GM12878 (cell line): ENCODE results near the gene ACHE. TPM values are rescaled to one million over a fixed set of nuclear protein-coding genes. Genes with fewer than 3 reads are reported as not detected.

ENCODE experiments used
- ATAC-seq: fragments of 200-7000 bp; cut with Tn5 transposase; 3 replicates; pipeline ENCODE4 v1.9.1; 2020; ENCODE audit warnings: mild to moderate bottlenecking, moderate library complexity
- BruUV-seq: library from RNA; stranded (reverse); fragments of 400-500 nt; replicated peaks from 2 replicates; lab custom pipeline; 2021; lab: Mats Ljungman, UMichigan
- CTCF ChIA-PET: fragments of 300-600 bp; sonication (Branson Sonifier 250); formaldehyde crosslinking; extraction: SDS; loops from one replicate; lab custom pipeline; 2021; ENCODE audit warnings: inconsistent platforms; lab: Yijun Ruan, JAX
- POLR2A ChIA-PET: fragments of 350-600 bp; formaldehyde crosslinking; extraction: SDS; loops from one replicate; lab custom pipeline; 2021; ENCODE audit warnings: inconsistent platforms; lab: Charles Lee
- RAD21 ChIA-PET: fragments of 300-600 bp; sonication (Branson Sonifier 250); formaldehyde crosslinking; loops from one replicate; lab custom pipeline; 2023; ENCODE audit warnings: antibody characterized with exemption; ENCODE audit not compliant: unreplicated experiment; lab: Charles Lee
- SMC1A ChIA-PET: fragments of 300-600 bp; sonication (Branson Sonifier 250); formaldehyde crosslinking; loops from one replicate; lab custom pipeline; 2023; ENCODE audit not compliant: unreplicated experiment, uncharacterized antibody; lab: Charles Lee
- DNase-seq: peaks from one replicate; pipeline ENCODE4 v3.0.0-alpha.2; 2011; ENCODE audit warnings: low read depth, low spot score
- FAIRE-seq: peaks from 3 replicates; lab custom pipeline; 2011; peaks lifted over from hg19 to GRCh38; lab: Jason Lieb, UNC
- H2AFZ ChIP-seq: 2 replicates; pipeline ENCODE4 v1.6.0; 2011; ENCODE audit warnings: low read depth, low read length, control low read depth; ENCODE audit not compliant: control insufficient read depth
- H3K27ac ChIP-seq: 2 replicates; pipeline ENCODE4 v1.5.1; 2011; ENCODE audit warnings: control low read depth; ENCODE audit not compliant: control insufficient read depth, insufficient read depth
- H3K27me3 ChIP-seq, 2 experiments: replicated peaks in 1 of 2; 2 replicates each; pipeline versions ENCODE4 v1.6.0 to v1.6.1; 2011; ENCODE audit warnings: low read length in 1 of 2; ENCODE audit not compliant: control insufficient read depth in 2 of 2, insufficient read depth in 2 of 2
- H3K36me3 ChIP-seq, 2 experiments: 2 replicates each; pipeline ENCODE4 v1.5.1; 2011; ENCODE audit warnings: low read length in 1 of 2; ENCODE audit not compliant: control insufficient read depth in 2 of 2, insufficient read depth in 2 of 2
- H3K4me1 ChIP-seq: 2 replicates; pipeline ENCODE4 v1.6.1; 2011; ENCODE audit warnings: mild to moderate bottlenecking, low read length, moderate library complexity, mixed read lengths; ENCODE audit not compliant: control insufficient read depth, insufficient read depth
- H3K4me2 ChIP-seq: 2 replicates; pipeline ENCODE4 v1.6.0; 2011; ENCODE audit warnings: control low read depth; ENCODE audit not compliant: control insufficient read depth, insufficient read depth
- H3K4me3 ChIP-seq: fragments of 200-600 bp; sonication (generic); 2 replicates; pipeline ENCODE4 v1.5.1; 2016
- H3K79me2 ChIP-seq: 2 replicates; pipeline ENCODE4 v1.6.0; 2011; ENCODE audit warnings: low read length; ENCODE audit not compliant: control insufficient read depth, insufficient read depth
- H3K9ac ChIP-seq: 2 replicates; pipeline ENCODE4 v1.8.0; 2011; ENCODE audit warnings: low read length, control low read depth, mixed read lengths; ENCODE audit not compliant: control insufficient read depth, insufficient read depth
- H3K9me3 ChIP-seq: replicated peaks from 3 replicates; pipeline ENCODE4 v1.5.1; 2011; ENCODE audit warnings: mild to moderate bottlenecking, low read length; ENCODE audit not compliant: control insufficient read depth, insufficient read depth
- H4K20me1 ChIP-seq: 2 replicates; pipeline ENCODE4 v1.6.0; 2011; ENCODE audit not compliant: control insufficient read depth, insufficient read depth
- BRCA1 ChIP-seq: IDR thresholded peaks from 2 replicates; pipeline ENCODE4 v1.6.1; 2011; ENCODE audit warnings: low read depth, low read length, improper control_type of control experiment
- CBX3 ChIP-seq: fragments of 200-600 bp; sonication (generic); IDR thresholded peaks from 2 replicates; pipeline ENCODE4 v1.6.1; 2016; ENCODE audit warnings: low read depth, borderline replicate concordance
- EED ChIP-seq: sonication (generic); IDR thresholded peaks from 2 replicates; pipeline ENCODE4 v1.6.1; 2016; ENCODE audit warnings: antibody characterized with exemption, low read depth
- EZH2 ChIP-seq: IDR thresholded peaks from 2 replicates; pipeline ENCODE4 v1.6.1; 2012; ENCODE audit warnings: low read depth, mild to moderate bottlenecking, control low read depth, inconsistent platforms, low read length, borderline replicate concordance; ENCODE audit not compliant: control insufficient read depth
- GABPA ChIP-seq: IDR thresholded peaks from 2 replicates; pipeline ENCODE4 v1.6.1; 2014; ENCODE audit warnings: antibody characterized with exemption, low read depth, mild to moderate bottlenecking, inconsistent platforms
- MYB ChIP-seq: fragments of 150-350 bp; IDR thresholded peaks from 2 replicates; pipeline ENCODE4 v1.6.1; 2014; ENCODE audit warnings: mild to moderate bottlenecking, low read depth, low read length, borderline replicate concordance
- NR2C1 ChIP-seq: fragments of 450-650 bp; IDR thresholded peaks from 2 replicates; pipeline ENCODE4 v1.6.1; 2017; ENCODE audit warnings: antibody characterized with exemption, mild to moderate bottlenecking, moderate library complexity
- POU2F2 ChIP-seq: IDR thresholded peaks from 3 replicates; pipeline ENCODE4 v1.6.1; 2011; ENCODE audit warnings: low read depth, mild to moderate bottlenecking, low read length, borderline replicate concordance
- RFX5 ChIP-seq: IDR thresholded peaks from 2 replicates; pipeline ENCODE4 v1.6.1; 2011; ENCODE audit warnings: low read depth, low read length, improper control_type of control experiment
- SIN3A ChIP-seq: IDR thresholded peaks from 2 replicates; pipeline ENCODE4 v1.6.1; 2012; ENCODE audit warnings: low read depth, low read length, improper control_type of control experiment
- SREBF1 ChIP-seq: IDR thresholded peaks from 2 replicates; pipeline ENCODE4 v1.6.1; 2012; ENCODE audit warnings: mild to moderate bottlenecking, low read length
- WGBS: methylation state at CpG from one replicate; pipeline ENCODE4 v1.1.6; 2016; ENCODE audit warnings: low lambda C conversion rate; ENCODE audit not compliant: insufficient replicate concordance, insufficient coverage; ENCODE audit errors: missing lambda C conversion rate; 5-methylcytosine and 5-hydroxymethylcytosine counted together
- in situ Hi-C: fragments of 300-500 bp; cut with MboI; formaldehyde crosslinking; loops from 9 replicates; pipeline ENCODE4 v1.14.3; 2018; ENCODE audit warnings: mixed read lengths
- intact Hi-C: fragments of 100-400 bp; cut with micrococcal nuclease; formaldehyde crosslinking; loops from one replicate; pipeline ENCODE4 v1.14.2; 2022; ENCODE audit not compliant: unreplicated experiment
- polyA plus RNA-seq, 11 experiments: library from polyadenylated mRNA; depleted of rRNA in 4 of 11; unstranded in 6 of 11; stranded (reverse) in 5 of 11; fragments of >200 nt; fragmentation: Nextera tagmentation in 4 of 11; fragmentation: Illumina TruSeq in 1 of 11; extraction: Ambion mirVana in 4 of 11; extraction: Trizol in 1 of 11; gene quantifications; 1 replicate in 1 of 11; 2 replicates in 10 of 11; pipeline versions ENCODE4 v1.2.1 to v1.2.3, GENCODE V29; 2011 to 2016; ENCODE audit warnings: inconsistent platforms in 2 of 11, missing spikeins in 2 of 11, low read depth in 1 of 11
- total RNA-seq, 4 experiments: library from RNA; depleted of rRNA in 3 of 4; stranded (reverse); fragments of >200 nt in 3 of 4; fragmentation: Illumina TruSeq in 1 of 4; extraction: Trizol in 1 of 4; gene quantifications; 2 replicates each; pipeline versions ENCODE4 v1.2.1 to v1.2.3, GENCODE V29; 2013 to 2021
- TF ChIP-seq, protein P1 (sequence below): fragments of 450-650 bp; IDR thresholded peaks from 2 replicates; pipeline ENCODE4 v1.6.1; 2017; ENCODE audit warnings: low read depth, mild to moderate bottlenecking, moderate library complexity

The ACHE gene
- total and polyA plus RNA-seq, 10 of the 15 experiments (the other 5 are each of a cell fraction or from before 2014, with no cell fraction given): 0.07 to 5.1 (median 2.3) TPM; not detected in 1

DNA sequence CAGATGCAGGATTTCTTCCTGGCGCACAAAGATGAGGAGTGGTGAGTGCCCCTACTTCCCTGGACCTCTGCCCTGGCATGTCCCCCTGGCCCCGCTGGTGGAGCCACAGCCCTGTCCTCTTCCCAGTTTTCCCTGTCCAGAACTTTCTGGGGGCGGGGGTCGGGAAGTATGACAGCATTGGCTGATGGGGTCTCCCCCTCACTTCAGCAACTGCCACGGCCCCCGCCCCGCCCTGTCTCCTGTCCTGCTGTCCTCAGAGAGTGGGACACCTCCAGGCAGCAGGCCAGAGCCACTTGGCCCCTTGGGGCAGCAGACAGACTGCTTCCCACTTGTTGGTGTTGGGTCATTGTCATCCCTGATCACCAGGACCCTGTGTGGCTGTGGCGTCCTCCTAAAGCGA lies 13.5 kb downstream of the ACHE start:
- TF ChIP-seq POU2F2: no peak
- TF ChIP-seq CBX3: no peak
- no peak for TF ChIP-seq EED
- no peak for TF ChIP-seq NR2C1
- TF ChIP-seq GABPA: no peak
- TF ChIP-seq SREBF1: no peak
- no peak for TF ChIP-seq MYB
- TF ChIP-seq RFX5: no peak
- TF ChIP-seq, protein P1, sequence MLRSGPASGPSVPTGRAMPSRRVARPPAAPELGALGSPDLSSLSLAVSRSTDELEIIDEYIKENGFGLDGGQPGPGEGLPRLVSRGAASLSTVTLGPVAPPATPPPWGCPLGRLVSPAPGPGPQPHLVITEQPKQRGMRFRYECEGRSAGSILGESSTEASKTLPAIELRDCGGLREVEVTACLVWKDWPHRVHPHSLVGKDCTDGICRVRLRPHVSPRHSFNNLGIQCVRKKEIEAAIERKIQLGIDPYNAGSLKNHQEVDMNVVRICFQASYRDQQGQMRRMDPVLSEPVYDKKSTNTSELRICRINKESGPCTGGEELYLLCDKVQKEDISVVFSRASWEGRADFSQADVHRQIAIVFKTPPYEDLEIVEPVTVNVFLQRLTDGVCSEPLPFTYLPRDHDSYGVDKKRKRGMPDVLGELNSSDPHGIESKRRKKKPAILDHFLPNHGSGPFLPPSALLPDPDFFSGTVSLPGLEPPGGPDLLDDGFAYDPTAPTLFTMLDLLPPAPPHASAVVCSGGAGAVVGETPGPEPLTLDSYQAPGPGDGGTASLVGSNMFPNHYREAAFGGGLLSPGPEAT: no peak
- no peak for TF ChIP-seq SIN3A
- TF ChIP-seq EZH2: no peak
- no peak for TF ChIP-seq BRCA1
- intact Hi-C loops (no loop called here), in situ Hi-C loops (no loop called here)
- WGBS: 100% methylated on average over 9 of the region's 9 CpGs
- Histone ChIP-seq H3K79me2 (peaks cover 38% of the 10 kb centered on the region), H4K20me1 (peaks cover 3% of the 10 kb centered on the region; the same call in 1 of the 2 replicates), H3K9ac (no peak overlapping the region), H3K27ac (no peak overlapping the region), H3K36me3 (peaks cover 44 to 49% of the 10 kb centered on the region in 2 experiments), H3K9me3 (no peaks in the 10 kb centered on the region), H3K4me2 (no peak overlapping the region), H2AFZ (no peak overlapping the region), H3K4me1 (peaks cover 4% of the 10 kb centered on the region), H3K27me3 (no peaks in the 10 kb centered on the region), H3K4me3 (no peak overlapping the region)
- RAD21 ChIA-PET: no interaction called here
- ATAC-seq (no peak), FAIRE-seq (no peak), DNase-seq (no peak)
- SMC1A ChIA-PET: no interaction called here
- CTCF ChIA-PET: no interaction called here
- POLR2A ChIA-PET: no interaction called here
- no TSS peak for BruUV-seq
